Gastrocnemius medialis (tissue), 4 donors: ENCODE results near the gene RAD51B.

Experiments
- POLR2A ChIP-seq, 2 donors: fragments of 450-650 bp; IDR thresholded peaks; one replicate each; pipeline ENCODE4 v1.6.1; 2017; ENCODE audit warnings: antibody characterized with exemption in 2 of 2, mild to moderate bottlenecking in 2 of 2, moderate library complexity in 2 of 2
- TF ChIP-seq, protein P1 (sequence below), 5 experiments: fragments of 450-650 bp in 3 of 5; fragments of 200-600 bp in 2 of 5; sonication (generic) in 2 of 5; IDR thresholded peaks in 4 of 5; conservative IDR thresholded peaks in 1 of 5; 1 replicate in 4 of 5; 2 replicates in 1 of 5; pipeline ENCODE4 v1.5.1; 2016 to 2019; ENCODE audit warnings: antibody characterized with exemption in 5 of 5, mild to moderate bottlenecking in 3 of 5, moderate library complexity in 3 of 5

DNA sequence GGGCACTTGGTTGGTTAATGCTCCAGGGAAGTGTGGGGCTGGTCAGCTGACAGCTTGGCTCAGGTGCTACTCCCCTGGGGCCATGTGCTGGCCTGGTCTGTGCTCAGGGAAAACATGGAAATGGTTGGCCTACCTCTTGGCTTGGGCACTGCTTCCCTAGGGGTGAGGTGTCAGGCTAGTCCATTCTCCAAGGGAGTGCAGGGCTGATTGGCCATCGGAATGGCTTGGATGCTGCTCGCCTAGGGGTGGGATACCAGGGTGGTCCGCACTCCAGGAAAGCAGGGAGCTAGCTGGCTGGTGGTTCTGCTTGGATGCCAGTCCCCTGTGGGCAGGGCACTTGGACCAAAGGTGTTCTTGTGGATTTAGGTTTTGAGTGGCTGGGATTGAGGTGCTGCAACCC, 245.7 kb downstream of the RAD51B start:
- no peak for TF ChIP-seq POLR2A (IDR thresholded peaks at IDR 0.05)
- TF ChIP-seq, protein P1, sequence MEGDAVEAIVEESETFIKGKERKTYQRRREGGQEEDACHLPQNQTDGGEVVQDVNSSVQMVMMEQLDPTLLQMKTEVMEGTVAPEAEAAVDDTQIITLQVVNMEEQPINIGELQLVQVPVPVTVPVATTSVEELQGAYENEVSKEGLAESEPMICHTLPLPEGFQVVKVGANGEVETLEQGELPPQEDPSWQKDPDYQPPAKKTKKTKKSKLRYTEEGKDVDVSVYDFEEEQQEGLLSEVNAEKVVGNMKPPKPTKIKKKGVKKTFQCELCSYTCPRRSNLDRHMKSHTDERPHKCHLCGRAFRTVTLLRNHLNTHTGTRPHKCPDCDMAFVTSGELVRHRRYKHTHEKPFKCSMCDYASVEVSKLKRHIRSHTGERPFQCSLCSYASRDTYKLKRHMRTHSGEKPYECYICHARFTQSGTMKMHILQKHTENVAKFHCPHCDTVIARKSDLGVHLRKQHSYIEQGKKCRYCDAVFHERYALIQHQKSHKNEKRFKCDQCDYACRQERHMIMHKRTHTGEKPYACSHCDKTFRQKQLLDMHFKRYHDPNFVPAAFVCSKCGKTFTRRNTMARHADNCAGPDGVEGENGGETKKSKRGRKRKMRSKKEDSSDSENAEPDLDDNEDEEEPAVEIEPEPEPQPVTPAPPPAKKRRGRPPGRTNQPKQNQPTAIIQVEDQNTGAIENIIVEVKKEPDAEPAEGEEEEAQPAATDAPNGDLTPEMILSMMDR (IDR thresholded peaks at IDR 0.05 in 4 of 5, conservative IDR thresholded peaks at IDR 0.05 in 1 of 5), result no peak
